ENCODE results near the gene DMRTA1. TPM values are rescaled to one million over a fixed set of nuclear protein-coding genes. Genes with fewer than 3 reads are reported as not detected.
"Not testable (repeated sequence)": the region's sequence is repeated elsewhere in the genome, so short reads cannot be mapped to it uniquely, and the experiment has no call there.

Gene DMRTA1
- total and polyA plus RNA-seq, 3 donors from 2014 or later, result 0.38 to 0.71 (median 0.43) TPM

DNA sequence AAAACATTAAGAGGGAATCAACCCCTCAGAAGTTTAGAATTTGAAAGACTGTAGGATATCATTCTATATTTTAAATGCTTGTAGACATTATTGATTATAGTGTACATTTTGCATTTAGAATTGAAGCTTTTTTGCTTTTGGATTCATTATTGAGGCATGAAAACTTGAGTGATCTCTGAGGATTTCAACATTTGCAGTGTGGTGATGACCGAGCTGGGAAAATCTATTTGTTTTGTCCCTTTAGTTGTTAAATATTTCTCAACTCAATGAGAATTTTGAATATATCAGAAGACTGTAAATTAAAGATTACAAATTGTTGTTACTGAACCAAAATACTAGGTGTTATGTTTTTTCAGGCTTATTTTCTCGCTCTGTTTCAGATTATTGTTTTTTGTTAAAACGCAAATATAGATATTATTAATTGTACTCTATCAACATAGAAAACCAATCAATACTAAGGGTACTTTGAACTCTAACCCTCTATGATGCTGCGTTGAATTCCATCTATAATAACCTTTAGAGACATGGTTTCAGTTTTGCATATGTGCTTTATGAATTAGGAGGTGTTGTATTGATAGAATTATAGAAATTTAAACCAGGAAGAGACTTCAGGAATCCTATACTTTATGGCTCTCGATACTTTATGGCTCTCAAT lies 19.3 kb upstream of the DMRTA1 start:
- 80 to 84% methylated on average over 5 of the region's 5 CpGs for WGBS, 2 donors
- no peaks in the 10 kb centered on the region for H3K4me1 ChIP-seq
- intact Hi-C loops (cut with DNase I; ENCODE audit: low total_unique reads), result no loop called here
- DNase-seq, result no peak
- TF ChIP-seq POLR2A (IDR thresholded peaks at IDR 0.05) (no peak), CTCF (IDR thresholded peaks at IDR 0.05) (no peak)
- no peak overlapping the region for H3K27ac ChIP-seq
- no peak overlapping the region for H3K4me3 ChIP-seq
- no peaks in the 10 kb centered on the region for H3K36me3 ChIP-seq (ENCODE audit: low read depth, missing control alignments)
- H3K27me3 ChIP-seq, result no peaks in the 10 kb centered on the region
- no peaks in the 10 kb centered on the region for H3K9me3 ChIP-seq

GRCh38 chr9:22433691-22434090 lies 12.9 kb upstream of the DMRTA1 start:
- no peaks in the 10 kb centered on the region for H3K9me3 ChIP-seq
- no peak overlapping the region for H3K27ac ChIP-seq
- intact Hi-C loops (cut with DNase I; ENCODE audit: low total_unique reads), result no loop called here
- no peak for TF ChIP-seq POLR2A (IDR thresholded peaks at IDR 0.05)
- no peak for TF ChIP-seq CTCF (IDR thresholded peaks at IDR 0.05)
- H3K4me3 ChIP-seq, result no peak overlapping the region
- no peaks in the 10 kb centered on the region for H3K4me1 ChIP-seq
- no peaks in the 10 kb centered on the region for H3K27me3 ChIP-seq
- 81 to 91% methylated on average over 8 to 15 of the region's 15 CpGs for WGBS, 2 donors
- H3K36me3 ChIP-seq (ENCODE audit: low read depth, missing control alignments), result no peaks in the 10 kb centered on the region
- DNase-seq, result no peak

DNA sequence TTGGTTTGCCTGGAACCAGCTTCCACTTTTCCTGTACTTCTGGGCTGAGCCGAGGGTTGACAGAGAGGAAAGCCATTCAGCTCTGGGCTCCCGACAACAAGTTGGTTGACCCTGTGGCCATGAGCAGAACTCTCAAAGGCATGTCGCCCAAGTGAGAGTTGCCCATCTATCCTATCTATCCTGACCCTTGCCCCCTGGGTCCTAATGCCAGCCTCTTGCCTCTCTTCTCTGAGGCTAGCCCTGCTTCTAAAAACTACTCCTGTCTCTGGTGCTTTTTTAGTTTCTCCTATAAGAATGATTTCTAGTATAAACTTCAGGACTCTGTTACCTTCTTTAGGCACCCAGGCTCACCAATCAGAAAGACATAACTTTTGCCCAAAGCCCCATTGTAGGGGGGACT lies 11.4 kb upstream of the DMRTA1 start:
- DNase-seq; H3K9me3 ChIP-seq; H3K36me3 ChIP-seq (ENCODE audit: low read depth, missing control alignments); H3K27me3 ChIP-seq; H3K4me1 ChIP-seq; H3K4me3 ChIP-seq; intact Hi-C loops (cut with DNase I; ENCODE audit: low total_unique reads); H3K27ac ChIP-seq: not testable (repeated sequence)
- 74 to 82% methylated on average over 3 of the region's 3 CpGs for WGBS, 2 donors

GRCh38 chr9:22437461-22438067 lies 9.1 kb upstream of the DMRTA1 start:
- DNase-seq; H3K27me3 ChIP-seq; H3K27ac ChIP-seq; H3K9me3 ChIP-seq; intact Hi-C loops (cut with DNase I; ENCODE audit: low total_unique reads); H3K4me1 ChIP-seq; H3K4me3 ChIP-seq; H3K36me3 ChIP-seq (ENCODE audit: low read depth, missing control alignments): not testable (repeated sequence)
- WGBS, 2 donors, result 82 to 85% methylated on average over 8 of the region's 8 CpGs

DNA sequence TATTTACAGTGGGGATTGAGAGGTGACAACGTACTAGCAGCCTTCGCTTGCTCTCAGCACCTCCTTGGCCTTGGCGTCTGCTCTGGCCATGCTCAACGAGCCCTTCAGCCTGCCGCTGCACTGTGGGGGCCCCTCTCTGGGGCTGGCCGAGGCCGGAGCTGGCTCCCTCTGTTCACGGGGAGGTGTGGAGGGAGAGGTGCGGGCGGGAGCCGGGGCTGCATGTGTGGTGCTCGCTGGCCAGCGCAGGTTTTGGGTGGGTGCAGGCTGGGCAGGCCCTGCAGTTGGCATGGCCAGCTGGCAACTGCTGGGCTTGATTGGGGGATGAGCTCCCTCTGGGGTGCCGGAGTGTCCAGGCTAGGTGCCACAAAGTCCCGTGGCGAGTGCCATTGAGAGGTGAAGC lies 5.8 kb upstream of the DMRTA1 start:
- intact Hi-C loops (cut with DNase I; ENCODE audit: low total_unique reads), result no loop called here
- no peak for TF ChIP-seq CTCF (IDR thresholded peaks at IDR 0.05)
- no peak for TF ChIP-seq POLR2A (IDR thresholded peaks at IDR 0.05)
- WGBS, 2 donors, result 89 to 95% methylated on average over 8 to 16 of the region's 16 CpGs

More for the DNA sequence above, 5.8 kb upstream of the DMRTA1 start:
- Histone ChIP-seq H3K9me3 (no peaks in the 10 kb centered on the region), H3K27ac (no peak overlapping the region), H3K27me3 (no peaks in the 10 kb centered on the region), H3K4me3 (no peak overlapping the region), H3K4me1 (no peaks in the 10 kb centered on the region), H3K36me3 (ENCODE audit: low read depth, missing control alignments) (no peaks in the 10 kb centered on the region)
- DNase-seq, result no peak

Data from testis (tissue), 3 donors.